MM.1S (cell line): Measurements from ENCODE around the gene HPSE2.

Experiments used
- DNase-seq: peaks from one replicate; pipeline ENCODE4 v3.0.0-alpha.2; 2015
- H2AFZ ChIP-seq: fragments of 300-600 bp; sonication (generic); 2 replicates; pipeline ENCODE4 v1.6.0; 2016; ENCODE audit warnings: antibody characterized with exemption, low read length
- H3F3A ChIP-seq: fragments of 300-600 bp; sonication (generic); 2 replicates; pipeline ENCODE4 v1.6.1; 2016; ENCODE audit warnings: mild to moderate bottlenecking, antibody characterized with exemption, low read length, moderate library complexity, mixed read lengths; ENCODE audit not compliant: insufficient read depth
- H3K27ac ChIP-seq: fragments of 300-600 bp; sonication (generic); 2 replicates; pipeline ENCODE4 v1.5.1; 2016; ENCODE audit warnings: mild to moderate bottlenecking, low read length
- H3K27me3 ChIP-seq: fragments of 300-600 bp; sonication (generic); replicated peaks from 2 replicates; pipeline ENCODE4 v1.6.0; 2016; ENCODE audit warnings: low read length; ENCODE audit not compliant: insufficient read depth
- H3K36me3 ChIP-seq: fragments of 300-600 bp; sonication (generic); replicated peaks from 2 replicates; pipeline ENCODE4 v1.6.1; 2016; ENCODE audit warnings: mild to moderate bottlenecking, low read length, mixed read lengths; ENCODE audit not compliant: insufficient read depth
- H3K4me1 ChIP-seq: fragments of 300-600 bp; sonication (generic); 2 replicates; pipeline ENCODE4 v1.6.1; 2016; ENCODE audit warnings: low read length, mixed read lengths
- H3K4me2 ChIP-seq: fragments of 300-600 bp; sonication (generic); 2 replicates; pipeline ENCODE4 v1.6.0; 2016; ENCODE audit warnings: low read depth, low read length
- H3K4me3 ChIP-seq: fragments of 300-600 bp; sonication (generic); 2 replicates; pipeline ENCODE4 v1.5.1; 2016; ENCODE audit warnings: low read length, mixed read lengths
- H3K79me2 ChIP-seq: fragments of 300-600 bp; sonication (generic); 2 replicates; pipeline ENCODE4 v1.6.1; 2016; ENCODE audit warnings: mixed run types, low read length, mixed read lengths
- H3K9ac ChIP-seq: fragments of 300-600 bp; sonication (generic); 2 replicates; pipeline ENCODE4 v1.6.1; 2016; ENCODE audit warnings: low read length, mixed read lengths
- H3K9me2 ChIP-seq: fragments of 300-600 bp; sonication (generic); replicated peaks from 2 replicates; pipeline ENCODE4 v1.6.1; 2016; ENCODE audit warnings: mild to moderate bottlenecking, low read length, mixed read lengths; ENCODE audit not compliant: insufficient read depth
- H3K9me3 ChIP-seq: fragments of 300-600 bp; sonication (generic); replicated peaks from 2 replicates; pipeline ENCODE4 v1.6.1; 2016; ENCODE audit warnings: mild to moderate bottlenecking, low read length, mixed read lengths; ENCODE audit not compliant: insufficient read depth
- H4K20me1 ChIP-seq: fragments of 300-600 bp; sonication (generic); 2 replicates; pipeline ENCODE4 v1.6.1; 2016; ENCODE audit warnings: mild to moderate bottlenecking, low read length, moderate library complexity, mixed read lengths; ENCODE audit not compliant: insufficient read depth
- CTCF ChIP-seq: fragments of 300-600 bp; sonication (generic); IDR thresholded peaks from 2 replicates; pipeline ENCODE4 v1.5.1; 2016; ENCODE audit warnings: antibody characterized with exemption, low read length, mixed read lengths
- EZH2 ChIP-seq: fragments of 300-600 bp; sonication (generic); optimal IDR thresholded peaks from 2 replicates; pipeline ENCODE3; 2017; ENCODE audit warnings: low read depth, mild to moderate bottlenecking, antibody characterized with exemption, low read length, mixed read lengths
- EZH2phosphoT487 ChIP-seq: fragments of 300-600 bp; sonication (generic); IDR thresholded peaks from 2 replicates; pipeline ENCODE4 v1.6.1; 2018; ENCODE audit warnings: antibody characterized with exemption, low read length

Gene HPSE2

GRCh38 chr10:98848361-98848760, 387.3 kb downstream of the HPSE2 start:
- no peaks in the 10 kb centered on the region for H3K4me1 ChIP-seq
- H3K9me3 ChIP-seq = no peaks in the 10 kb centered on the region
- H3F3A ChIP-seq = no peaks in the 10 kb centered on the region
- no peaks in the 10 kb centered on the region for H3K36me3 ChIP-seq
- H3K27ac ChIP-seq = no peak overlapping the region
- no peaks in the 10 kb centered on the region for H4K20me1 ChIP-seq
- H3K4me2 ChIP-seq = no peak overlapping the region
- H3K9me2 ChIP-seq = no peaks in the 10 kb centered on the region
- no peak overlapping the region for H3K4me3 ChIP-seq
- H2AFZ ChIP-seq = no peak overlapping the region
- no peak for DNase-seq
- no peak overlapping the region for H3K9ac ChIP-seq
- H3K79me2 ChIP-seq = no peaks in the 10 kb centered on the region
- no peak for TF ChIP-seq CTCF
- TF ChIP-seq EZH2 = no peak
- TF ChIP-seq EZH2phosphoT487 = no peak
- no peaks in the 10 kb centered on the region for H3K27me3 ChIP-seq

- H3K4me3 ChIP-seq = no peak overlapping the region
- no peak overlapping the region for H3K4me2 ChIP-seq
- no peak overlapping the region for H2AFZ ChIP-seq
- H3K79me2 ChIP-seq = no peaks in the 10 kb centered on the region
- no peaks in the 10 kb centered on the region for H3K9me3 ChIP-seq
- no peaks in the 10 kb centered on the region for H3K9me2 ChIP-seq
- TF ChIP-seq EZH2 = no peak
- H3K27me3 ChIP-seq = no peaks in the 10 kb centered on the region
- H3K27ac ChIP-seq = no peak overlapping the region
- H3K4me1 ChIP-seq = no peaks in the 10 kb centered on the region
- H3K36me3 ChIP-seq = no peaks in the 10 kb centered on the region
- DNase-seq = no peak
- H4K20me1 ChIP-seq = no peaks in the 10 kb centered on the region
- no peaks in the 10 kb centered on the region for H3F3A ChIP-seq
- H3K9ac ChIP-seq = no peak overlapping the region
Observed at GRCh38 chr10:98846787-98847186, 388.9 kb downstream of the HPSE2 start.

- H3K9ac ChIP-seq = no peak overlapping the region
- no peak overlapping the region for H3K4me3 ChIP-seq
- H3K4me2 ChIP-seq = no peak overlapping the region
- H3K27ac ChIP-seq = no peak overlapping the region
- H3K36me3 ChIP-seq = no peaks in the 10 kb centered on the region
- H3K79me2 ChIP-seq = no peaks in the 10 kb centered on the region
- no peaks in the 10 kb centered on the region for H4K20me1 ChIP-seq
- no peaks in the 10 kb centered on the region for H3F3A ChIP-seq
- no peaks in the 10 kb centered on the region for H3K9me2 ChIP-seq
- H3K27me3 ChIP-seq = no peaks in the 10 kb centered on the region
- no peak for DNase-seq
- no peaks in the 10 kb centered on the region for H3K9me3 ChIP-seq
- H3K4me1 ChIP-seq = no peaks in the 10 kb centered on the region
- TF ChIP-seq EZH2phosphoT487 (no peak), CTCF (no peak), EZH2 (no peak)
- H2AFZ ChIP-seq = no peak overlapping the region
Observed at GRCh38 chr10:98833542-98833941, 402.1 kb downstream of the HPSE2 start.

- H2AFZ ChIP-seq = no peak overlapping the region
- no peaks in the 10 kb centered on the region for H3K79me2 ChIP-seq
- no peaks in the 10 kb centered on the region for H3K4me1 ChIP-seq
- H3K9me2 ChIP-seq = no peaks in the 10 kb centered on the region
- DNase-seq = no peak
- no peaks in the 10 kb centered on the region for H3F3A ChIP-seq
- no peaks in the 10 kb centered on the region for H4K20me1 ChIP-seq
- no peaks in the 10 kb centered on the region for H3K27me3 ChIP-seq
- H3K9me3 ChIP-seq = no peaks in the 10 kb centered on the region
- no peaks in the 10 kb centered on the region for H3K36me3 ChIP-seq
- no peak for TF ChIP-seq EZH2
- TF ChIP-seq CTCF = no peak
- no peak for TF ChIP-seq EZH2phosphoT487
- H3K9ac ChIP-seq = no peak overlapping the region
- no peak overlapping the region for H3K4me2 ChIP-seq
- H3K4me3 ChIP-seq = no peak overlapping the region
- no peak overlapping the region for H3K27ac ChIP-seq
Observed at GRCh38 chr10:98832738-98833137, 402.9 kb downstream of the HPSE2 start.
